Neural crest cell (in vitro differentiated cells): ENCODE results near the gene SSTR1. TPM values are rescaled to one million over a fixed set of nuclear protein-coding genes. Genes with fewer than 3 reads are reported as not detected.

ENCODE experiments used
- DNase-seq: peaks from one replicate; pipeline ENCODE4 v3.0.0; 2021; ENCODE audit warnings: low read depth, mixed read lengths, low spot score
- H3K27ac Mint-ChIP-seq: one replicate; pipeline ENCODE4 v1.8.0; 2021; ENCODE audit warnings: mild to moderate bottlenecking, mixed read lengths; ENCODE audit not compliant: unreplicated experiment
- H3K27me3 Mint-ChIP-seq: 2 replicates; pipeline ENCODE4 v1.8.0; 2021; ENCODE audit warnings: low read depth, mild to moderate bottlenecking, mixed read lengths
- H3K36me3 Mint-ChIP-seq: 2 replicates; pipeline ENCODE4 v1.8.0; 2021; ENCODE audit warnings: low read depth, mild to moderate bottlenecking, mixed read lengths
- H3K4me1 Mint-ChIP-seq: 2 replicates; pipeline ENCODE4 v1.8.0; 2021; ENCODE audit warnings: mixed read lengths
- H3K4me3 Mint-ChIP-seq: one replicate; pipeline ENCODE4 v1.8.0; 2021; ENCODE audit warnings: mild to moderate bottlenecking, mixed read lengths
- H3K9me3 Mint-ChIP-seq: 2 replicates; pipeline ENCODE4 v1.8.0; 2021; ENCODE audit warnings: mixed read lengths
- total RNA-seq: library from RNA; stranded (reverse); gene quantifications from 2 replicates; pipeline ENCODE4 v1.2.1, GENCODE V29; 2021
- TF ChIP-seq, protein P1 (sequence below): fragments of 200-600 bp; sonication (generic); conservative IDR thresholded peaks from 2 replicates; pipeline ENCODE4 v1.5.0; 2021; ENCODE audit warnings: antibody characterized with exemption, mild to moderate bottlenecking

SSTR1 gene
- total RNA-seq, 1 donor from 2014 or later, result not detected

DNA sequence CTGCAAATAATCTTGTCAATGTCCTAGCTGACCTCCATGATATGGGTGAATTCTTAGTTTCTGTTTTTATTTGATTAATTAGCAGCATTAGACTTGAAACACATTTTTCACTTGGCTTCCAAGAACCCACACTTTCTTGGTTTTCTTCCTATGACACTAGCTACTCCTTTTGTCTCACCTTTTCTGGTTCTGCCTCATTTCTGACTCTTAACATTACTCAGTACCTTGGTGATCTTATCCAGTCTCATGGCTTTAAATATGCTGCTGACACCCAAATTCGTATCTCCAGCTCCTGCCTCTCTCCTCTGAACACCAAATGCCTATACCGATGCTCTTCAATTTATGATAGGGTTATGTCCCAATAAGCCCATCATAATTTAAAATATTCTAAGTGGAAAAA is 32.0 kb upstream of the SSTR1 start:
- H3K27ac Mint-ChIP-seq, result no peak overlapping the region
- H3K4me1 Mint-ChIP-seq, result no peaks in the 10 kb centered on the region
- H3K36me3 Mint-ChIP-seq, result no peaks in the 10 kb centered on the region
- H3K4me3 Mint-ChIP-seq, result no peak overlapping the region
- DNase-seq, result no peak
- peaks cover 13% of the 10 kb centered on the region for H3K9me3 Mint-ChIP-seq
- peaks cover 13% of the 10 kb centered on the region for H3K27me3 Mint-ChIP-seq
- TF ChIP-seq, protein P1, sequence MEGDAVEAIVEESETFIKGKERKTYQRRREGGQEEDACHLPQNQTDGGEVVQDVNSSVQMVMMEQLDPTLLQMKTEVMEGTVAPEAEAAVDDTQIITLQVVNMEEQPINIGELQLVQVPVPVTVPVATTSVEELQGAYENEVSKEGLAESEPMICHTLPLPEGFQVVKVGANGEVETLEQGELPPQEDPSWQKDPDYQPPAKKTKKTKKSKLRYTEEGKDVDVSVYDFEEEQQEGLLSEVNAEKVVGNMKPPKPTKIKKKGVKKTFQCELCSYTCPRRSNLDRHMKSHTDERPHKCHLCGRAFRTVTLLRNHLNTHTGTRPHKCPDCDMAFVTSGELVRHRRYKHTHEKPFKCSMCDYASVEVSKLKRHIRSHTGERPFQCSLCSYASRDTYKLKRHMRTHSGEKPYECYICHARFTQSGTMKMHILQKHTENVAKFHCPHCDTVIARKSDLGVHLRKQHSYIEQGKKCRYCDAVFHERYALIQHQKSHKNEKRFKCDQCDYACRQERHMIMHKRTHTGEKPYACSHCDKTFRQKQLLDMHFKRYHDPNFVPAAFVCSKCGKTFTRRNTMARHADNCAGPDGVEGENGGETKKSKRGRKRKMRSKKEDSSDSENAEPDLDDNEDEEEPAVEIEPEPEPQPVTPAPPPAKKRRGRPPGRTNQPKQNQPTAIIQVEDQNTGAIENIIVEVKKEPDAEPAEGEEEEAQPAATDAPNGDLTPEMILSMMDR, result no peak

DNA sequence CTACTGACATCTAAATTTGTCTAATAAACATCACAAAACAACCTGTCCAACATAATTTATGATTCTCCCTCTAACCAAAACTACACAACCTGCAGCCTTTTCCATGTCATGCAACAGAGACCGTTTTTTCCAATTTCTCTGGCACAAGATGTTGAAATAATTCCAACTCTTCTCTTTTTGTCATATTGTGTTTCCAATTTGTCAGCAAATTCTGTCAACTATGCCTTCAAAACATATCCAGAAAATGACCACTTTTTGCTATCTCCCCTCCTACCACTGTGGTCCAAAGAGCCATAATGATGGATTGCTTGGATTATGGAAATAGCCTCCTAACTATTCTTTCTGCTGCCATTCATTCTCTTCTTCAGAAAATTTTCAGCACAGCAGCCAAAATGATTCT is 31.3 kb upstream of the SSTR1 start:
- TF ChIP-seq, protein P1, result no peak
- H3K4me1 Mint-ChIP-seq, result no peaks in the 10 kb centered on the region
- H3K36me3 Mint-ChIP-seq, result no peaks in the 10 kb centered on the region
- no peak overlapping the region for H3K4me3 Mint-ChIP-seq
- H3K9me3 Mint-ChIP-seq, result peaks cover 13% of the 10 kb centered on the region
- H3K27me3 Mint-ChIP-seq, result peaks cover 8% of the 10 kb centered on the region
- no peak for DNase-seq
- no peak overlapping the region for H3K27ac Mint-ChIP-seq

DNA sequence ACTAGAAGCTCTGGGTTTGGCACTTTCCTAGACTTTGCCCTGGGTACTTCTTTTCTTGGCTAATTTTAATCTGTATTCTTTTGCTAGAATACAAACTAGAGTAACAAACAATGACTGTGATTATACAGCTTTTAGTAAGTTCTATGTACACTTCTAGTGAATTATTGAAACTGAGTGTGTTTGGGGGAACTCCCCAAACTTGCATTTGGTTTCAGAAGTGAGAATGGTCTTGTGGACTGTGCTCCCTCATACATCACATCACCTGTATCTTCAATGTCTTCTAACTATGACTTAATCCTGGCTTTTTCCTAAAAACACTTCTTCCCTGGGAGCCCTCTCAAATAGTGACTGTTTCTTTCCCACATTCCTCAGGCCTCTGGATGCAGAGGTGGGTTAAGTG is 23.6 kb upstream of the SSTR1 start:
- Mint-ChIP-seq H3K27ac (no peak overlapping the region), H3K4me3 (no peak overlapping the region), H3K4me1 (no peaks in the 10 kb centered on the region), H3K9me3 (peaks cover 7% of the 10 kb centered on the region), H3K36me3 (no peaks in the 10 kb centered on the region), H3K27me3 (peaks cover 30% of the 10 kb centered on the region)
- DNase-seq, result no peak
- TF ChIP-seq, protein P1, result no peak

DNA sequence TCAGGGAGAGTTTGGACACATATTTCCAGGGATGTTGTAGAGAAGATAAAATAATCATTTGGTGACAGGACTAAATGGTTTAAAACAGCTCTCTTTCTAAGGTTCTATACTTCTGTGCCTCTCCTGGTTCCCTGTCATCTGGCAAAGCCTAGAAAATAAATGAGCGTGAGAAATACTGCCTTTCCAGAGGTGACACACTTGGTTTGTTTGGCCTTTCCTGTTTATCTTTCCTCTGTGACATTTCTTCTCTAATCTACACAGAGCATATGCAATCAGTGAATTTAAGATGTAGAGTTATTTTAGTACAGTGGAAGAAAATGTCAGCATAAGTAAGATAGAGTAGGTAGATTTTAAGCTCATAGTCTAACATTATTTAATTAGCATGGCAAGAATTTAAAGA is 22.0 kb upstream of the SSTR1 start:
- TF ChIP-seq, protein P1, result no peak
- no peaks in the 10 kb centered on the region for H3K36me3 Mint-ChIP-seq
- H3K9me3 Mint-ChIP-seq, result peaks cover 4% of the 10 kb centered on the region
- H3K4me3 Mint-ChIP-seq, result no peak overlapping the region
- peaks cover 46% of the 10 kb centered on the region for H3K27me3 Mint-ChIP-seq
- H3K4me1 Mint-ChIP-seq, result no peaks in the 10 kb centered on the region
- H3K27ac Mint-ChIP-seq, result no peak overlapping the region
- no peak for DNase-seq

DNA sequence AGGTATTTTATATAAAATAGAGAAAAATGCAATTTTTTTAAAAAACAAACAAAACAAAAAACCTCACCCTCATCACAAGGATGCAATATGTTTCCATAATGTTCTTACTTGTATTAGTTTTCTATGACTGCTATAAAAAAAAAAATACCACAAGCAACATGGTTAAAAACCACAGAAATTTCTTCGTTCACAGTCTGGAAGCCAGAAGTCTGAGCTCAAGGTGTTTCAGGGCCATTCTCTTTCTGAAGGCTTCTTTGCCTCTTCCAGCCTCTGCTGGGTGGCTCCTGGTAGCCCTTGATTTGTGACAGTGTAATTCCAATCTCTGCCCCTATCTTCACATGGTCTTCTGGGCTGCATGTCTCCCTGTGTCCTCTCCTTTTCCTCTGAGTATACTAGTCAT is 21.5 kb upstream of the SSTR1 start:
- Mint-ChIP-seq H3K9me3 (peaks cover 4% of the 10 kb centered on the region), H3K4me1 (no peaks in the 10 kb centered on the region), H3K27ac (no peak overlapping the region), H3K36me3 (no peaks in the 10 kb centered on the region), H3K4me3 (no peak overlapping the region), H3K27me3 (peaks cover 51% of the 10 kb centered on the region)
- TF ChIP-seq, protein P1, result no peak
- no peak for DNase-seq

DNA sequence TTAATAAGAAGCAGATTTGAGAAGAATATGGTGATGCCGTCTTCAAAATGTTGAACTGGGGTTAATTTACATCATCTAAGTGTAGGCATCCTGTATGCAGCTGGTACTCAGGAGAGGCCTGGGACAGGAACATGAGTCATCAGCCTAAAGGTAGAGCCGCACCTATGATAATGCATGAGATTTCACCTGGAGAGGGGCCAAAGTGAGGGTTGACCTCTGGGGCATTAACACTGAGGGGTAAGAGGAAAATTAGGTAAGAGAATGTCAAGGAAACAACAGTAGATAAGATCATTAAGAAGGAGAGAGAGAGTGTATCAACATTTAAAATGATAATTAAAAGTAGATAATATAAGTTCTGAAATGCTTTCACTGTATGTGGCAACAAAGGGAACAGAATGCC is 20.2 kb upstream of the SSTR1 start:
- DNase-seq, result no peak
- Mint-ChIP-seq H3K9me3 (peaks cover 7% of the 10 kb centered on the region), H3K27ac (no peak overlapping the region), H3K4me3 (no peak overlapping the region), H3K27me3 (peaks cover 64% of the 10 kb centered on the region), H3K4me1 (no peaks in the 10 kb centered on the region), H3K36me3 (no peaks in the 10 kb centered on the region)
- TF ChIP-seq, protein P1, result no peak
